Peyer's patch (tissue), 4 donors: ENCODE results near the gene ATP2A2.

ENCODE experiments used
- CTCF ChIP-seq, 6 experiments: fragments of 450-650 bp in 4 of 6; fragments of 200-600 bp in 2 of 6; sonication (generic) in 1 of 6; IDR thresholded peaks; one replicate each; pipeline ENCODE4 v1.5.1; 2017 to 2019; ENCODE audit warnings: antibody characterized with exemption in 6 of 6, mild to moderate bottlenecking in 3 of 6, moderate library complexity in 1 of 6
- POLR2A ChIP-seq, 2 donors: fragments of 450-650 bp; IDR thresholded peaks; one replicate each; pipeline ENCODE4 v1.5.1; 2017; ENCODE audit warnings: antibody characterized with exemption in 2 of 2, mild to moderate bottlenecking in 2 of 2, moderate library complexity in 2 of 2

- TF ChIP-seq CTCF (IDR thresholded peaks at IDR 0.05) (no peak), POLR2A (IDR thresholded peaks at IDR 0.05) (no peak)
Observed at GRCh38 chr12:110348431-110349059, 67.5 kb downstream of the ATP2A2 start.
